Amniotic stem cell (primary cell): ENCODE data around the gene VPS13D.
"Not testable (repeated sequence)": the region's sequence is repeated elsewhere in the genome, so short reads cannot be mapped to it uniquely, and the experiment has no call there.

Source experiments
- DNase-seq: peaks from one replicate; lab custom pipeline; 2025; lab: John Stamatoyannopoulos, UW

Gene VPS13D

DNA sequence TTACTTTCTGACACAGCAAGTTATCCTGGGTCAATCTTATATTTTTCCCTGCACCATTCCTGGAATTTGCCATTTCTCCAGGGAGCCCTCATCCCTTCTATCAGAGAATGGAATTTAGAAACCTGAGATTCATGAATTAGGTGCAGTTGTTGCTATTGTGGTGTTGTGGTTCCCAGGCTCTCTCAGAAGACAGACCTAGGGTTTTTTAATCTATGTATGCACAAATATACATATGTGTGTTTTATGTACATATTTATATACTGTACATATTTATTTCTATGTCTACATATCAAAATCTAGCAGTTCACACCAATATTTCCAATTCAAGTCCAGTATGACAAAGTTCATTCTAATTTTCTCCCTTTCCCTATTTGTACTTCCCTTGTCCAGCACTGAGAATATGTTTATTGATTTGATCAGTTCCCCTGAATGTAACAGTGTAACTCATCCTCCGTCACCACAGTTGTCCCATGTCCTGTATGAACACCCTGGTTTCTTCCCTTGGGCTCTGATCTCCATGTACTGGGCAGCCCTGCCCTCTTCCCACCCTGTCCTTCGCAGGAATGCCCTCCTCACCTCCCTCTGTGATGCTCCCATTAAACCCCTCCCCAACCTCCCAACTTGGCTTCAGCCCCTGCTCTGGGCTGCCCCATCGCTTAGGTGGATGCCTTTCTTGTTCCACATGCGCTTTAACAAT, 145.5 kb downstream of the VPS13D start:
- DNase-seq = no peak

DNA sequence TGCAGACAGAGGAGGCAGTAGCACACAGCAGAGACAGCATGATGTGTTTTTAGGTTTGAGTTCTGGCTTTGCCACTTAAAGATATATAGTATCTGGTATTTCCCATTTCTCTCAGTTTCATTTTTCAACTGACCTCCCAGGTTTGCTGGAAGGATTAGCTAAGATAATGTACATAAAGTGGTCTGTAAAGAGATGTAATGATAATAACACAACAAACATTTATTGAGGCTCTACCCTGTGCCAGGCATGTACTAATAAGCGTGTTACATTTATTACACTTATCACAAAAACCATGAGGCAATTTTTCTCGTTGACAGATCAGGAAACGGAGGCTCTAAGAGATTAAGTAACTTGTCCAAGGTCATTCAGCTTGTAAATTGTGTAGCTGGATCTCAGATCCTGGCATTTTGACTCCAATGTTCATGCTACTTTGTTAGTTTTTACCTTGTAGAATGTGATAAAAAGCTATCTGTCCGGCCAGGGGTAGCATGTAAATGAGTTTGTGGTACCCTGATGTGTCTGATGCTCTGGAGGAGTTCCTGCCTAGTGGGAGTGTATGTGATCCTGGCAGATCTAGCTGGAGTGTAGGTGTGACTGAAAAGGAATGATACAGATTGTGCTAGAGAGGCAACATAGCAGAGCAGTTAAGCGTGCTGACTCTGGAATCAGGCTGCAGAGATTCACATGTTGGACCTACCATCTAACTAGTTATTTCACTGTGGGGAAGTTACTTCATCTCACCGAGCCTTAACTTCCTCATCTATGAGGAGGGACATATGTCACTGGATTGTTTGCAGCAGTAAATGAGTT, 146.6 kb downstream of the VPS13D start:
- DNase-seq = no peak

DNA sequence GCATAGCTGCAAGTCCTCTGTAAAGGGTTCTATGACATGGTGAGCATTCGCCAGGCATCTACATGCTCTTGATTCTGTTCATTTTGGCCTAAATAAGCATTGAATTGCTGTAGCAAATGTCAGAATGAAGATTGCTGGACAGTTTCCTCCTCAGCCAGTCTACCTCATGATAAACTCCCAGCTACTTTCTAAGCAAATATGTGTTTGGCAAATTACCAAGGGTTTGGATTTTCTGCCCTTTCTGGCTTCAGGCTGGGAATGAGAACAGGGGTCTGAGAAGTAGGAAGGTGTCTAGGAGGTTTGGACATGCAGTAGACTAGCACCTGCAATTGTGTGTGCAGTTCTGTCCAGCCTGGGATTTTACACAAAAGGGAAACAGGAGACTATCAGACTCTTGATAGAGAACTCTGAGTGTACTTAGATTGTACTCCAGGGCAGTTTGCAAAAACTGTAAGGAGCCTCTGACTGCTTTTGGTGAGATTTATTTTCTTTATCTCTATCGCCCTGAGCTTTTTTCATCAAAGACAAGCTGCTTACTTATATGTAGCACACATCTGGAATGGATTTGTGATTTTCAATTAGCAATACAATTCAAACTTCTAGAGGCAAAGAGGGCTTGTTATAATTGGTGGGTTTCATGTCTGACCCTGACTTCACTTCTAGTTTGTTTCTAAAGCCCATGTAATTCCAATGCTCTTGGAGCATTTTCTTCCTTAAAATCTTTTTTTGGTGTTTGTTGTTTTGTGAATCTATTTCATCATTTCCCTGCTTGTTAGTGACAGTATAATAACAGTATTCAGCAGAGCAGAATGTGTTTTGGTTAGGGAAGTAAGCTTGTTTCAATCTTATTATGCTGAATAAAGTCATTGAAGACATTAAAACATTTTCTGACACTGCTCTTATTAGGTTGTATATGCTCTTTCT, 150.8 kb downstream of the VPS13D start:
- no peak for DNase-seq

DNA sequence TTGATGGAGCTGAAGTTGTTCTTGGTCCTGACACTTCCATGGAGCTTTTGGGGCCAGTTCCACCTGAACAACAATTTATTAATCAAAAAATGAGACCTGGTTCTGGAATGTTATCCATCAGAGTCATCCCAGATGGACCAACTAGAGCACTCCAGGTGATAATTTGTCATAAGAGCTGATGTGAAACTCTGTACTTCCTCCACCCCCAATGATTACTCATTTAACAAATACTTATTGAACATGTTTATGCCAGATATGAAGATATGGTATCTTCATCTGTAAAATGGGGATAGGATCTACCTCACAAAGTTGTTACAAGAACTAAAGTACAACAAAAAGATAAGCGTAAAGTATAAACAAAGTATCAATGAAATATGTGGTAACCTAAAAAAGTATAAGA, 153.2 kb downstream of the VPS13D start:
- no peak for DNase-seq

DNA sequence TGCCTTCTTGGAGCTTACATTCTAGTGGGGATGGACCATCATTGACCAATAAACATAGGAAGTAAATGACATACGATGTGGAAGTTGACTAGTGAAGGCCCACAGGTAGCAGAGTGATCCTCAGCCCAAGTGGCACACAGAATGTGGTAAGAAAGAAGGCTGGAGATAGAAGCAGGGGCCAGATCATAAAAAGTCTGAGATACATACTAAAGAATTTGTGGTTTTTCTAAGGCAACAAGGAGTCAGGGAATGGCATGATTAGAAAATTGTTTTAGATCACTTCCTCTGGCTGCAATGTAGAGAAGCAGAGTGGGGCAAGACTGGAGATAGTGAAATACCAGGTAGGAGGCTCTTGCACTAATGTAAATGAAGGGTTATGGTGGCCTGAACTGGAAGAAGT, 154.0 kb downstream of the VPS13D start:
- DNase-seq = no peak

DNA sequence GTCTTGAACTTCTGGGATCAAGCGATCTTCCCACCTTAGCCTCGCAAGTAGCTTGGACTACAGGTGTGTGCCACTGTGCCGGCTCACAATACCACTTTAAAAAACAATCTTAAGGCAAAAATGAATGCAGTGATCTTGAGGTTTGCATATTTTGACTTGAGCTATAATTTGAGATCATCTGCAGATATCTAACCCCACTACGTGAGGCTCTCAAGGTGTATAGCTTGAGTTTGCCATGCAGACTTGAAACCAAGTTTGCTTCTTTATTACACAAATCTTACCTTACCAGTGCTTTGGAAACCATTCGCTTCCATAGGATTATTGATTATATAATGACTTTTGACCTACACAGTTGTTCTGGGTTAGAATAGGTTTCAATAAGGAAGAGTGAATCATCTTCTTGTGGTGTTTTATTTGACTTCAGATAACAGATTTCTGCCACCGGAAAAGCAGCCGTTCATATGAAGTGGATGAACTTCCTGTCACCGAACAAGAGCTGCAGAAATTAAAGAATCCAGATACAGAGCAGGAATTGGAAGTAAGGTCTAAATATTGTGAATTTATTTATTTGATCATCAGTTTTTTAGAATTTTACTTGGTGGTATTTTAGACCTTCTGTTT, 155.1 kb downstream of the VPS13D start:
- DNase-seq = no peak

DNA sequence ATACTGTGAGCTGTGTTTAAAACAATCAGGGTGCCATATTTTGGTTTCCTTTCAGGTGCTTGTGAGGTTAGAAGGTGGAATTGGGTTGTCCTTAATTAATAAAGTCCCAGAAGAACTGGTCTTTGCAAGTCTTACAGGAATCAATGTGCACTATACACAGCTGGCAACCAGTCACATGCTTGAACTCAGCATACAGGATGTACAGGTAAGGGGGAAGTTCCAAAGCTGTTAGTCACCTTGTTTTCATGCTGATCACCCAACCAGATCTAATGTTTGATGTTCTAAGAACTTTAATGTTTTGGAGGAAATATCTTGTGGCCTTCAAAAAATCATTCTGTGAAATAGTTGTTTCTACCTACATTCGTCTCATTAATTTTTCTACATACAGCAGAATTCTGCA, 156.3 kb downstream of the VPS13D start:
- DNase-seq = no peak

DNA sequence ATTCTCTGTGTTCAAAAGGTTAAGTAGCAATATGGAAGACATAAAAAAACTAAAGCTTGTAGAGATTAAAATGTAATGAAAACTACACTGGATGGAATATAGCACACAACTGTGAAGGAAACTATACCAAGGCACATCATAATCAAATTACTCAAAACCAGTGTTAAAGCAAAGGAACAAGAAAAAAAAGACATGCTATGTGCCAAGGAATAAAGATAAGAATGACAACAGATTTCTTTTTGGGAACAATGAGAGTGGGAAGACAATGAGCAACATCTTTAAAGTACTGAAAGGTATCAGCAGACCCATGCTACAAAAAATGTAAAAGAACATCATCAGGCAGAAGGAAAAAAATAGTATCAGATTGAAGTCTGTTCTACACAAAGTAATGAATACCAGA, 157.8 kb downstream of the VPS13D start:
- no peak for DNase-seq

DNA sequence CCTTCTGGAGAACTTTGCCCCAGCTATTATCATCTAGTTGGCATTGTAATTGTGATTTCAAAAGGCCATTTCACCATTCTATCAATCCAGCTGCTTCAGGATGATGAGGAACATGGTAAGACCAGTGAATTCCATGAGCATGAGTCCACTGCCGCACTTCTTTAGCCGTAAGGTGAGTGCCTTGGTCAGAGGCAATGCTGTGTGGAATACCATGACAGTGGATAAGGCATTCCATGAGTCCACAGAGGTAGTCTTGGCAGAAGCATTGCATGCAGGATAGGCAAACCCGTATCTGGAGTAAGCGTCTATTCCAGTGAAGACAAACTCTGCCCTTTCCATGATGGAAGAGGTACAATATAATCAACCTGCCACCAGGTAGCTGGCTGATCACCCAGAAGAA, 160.5 kb downstream of the VPS13D start:
- not testable (repeated sequence) for DNase-seq

DNA sequence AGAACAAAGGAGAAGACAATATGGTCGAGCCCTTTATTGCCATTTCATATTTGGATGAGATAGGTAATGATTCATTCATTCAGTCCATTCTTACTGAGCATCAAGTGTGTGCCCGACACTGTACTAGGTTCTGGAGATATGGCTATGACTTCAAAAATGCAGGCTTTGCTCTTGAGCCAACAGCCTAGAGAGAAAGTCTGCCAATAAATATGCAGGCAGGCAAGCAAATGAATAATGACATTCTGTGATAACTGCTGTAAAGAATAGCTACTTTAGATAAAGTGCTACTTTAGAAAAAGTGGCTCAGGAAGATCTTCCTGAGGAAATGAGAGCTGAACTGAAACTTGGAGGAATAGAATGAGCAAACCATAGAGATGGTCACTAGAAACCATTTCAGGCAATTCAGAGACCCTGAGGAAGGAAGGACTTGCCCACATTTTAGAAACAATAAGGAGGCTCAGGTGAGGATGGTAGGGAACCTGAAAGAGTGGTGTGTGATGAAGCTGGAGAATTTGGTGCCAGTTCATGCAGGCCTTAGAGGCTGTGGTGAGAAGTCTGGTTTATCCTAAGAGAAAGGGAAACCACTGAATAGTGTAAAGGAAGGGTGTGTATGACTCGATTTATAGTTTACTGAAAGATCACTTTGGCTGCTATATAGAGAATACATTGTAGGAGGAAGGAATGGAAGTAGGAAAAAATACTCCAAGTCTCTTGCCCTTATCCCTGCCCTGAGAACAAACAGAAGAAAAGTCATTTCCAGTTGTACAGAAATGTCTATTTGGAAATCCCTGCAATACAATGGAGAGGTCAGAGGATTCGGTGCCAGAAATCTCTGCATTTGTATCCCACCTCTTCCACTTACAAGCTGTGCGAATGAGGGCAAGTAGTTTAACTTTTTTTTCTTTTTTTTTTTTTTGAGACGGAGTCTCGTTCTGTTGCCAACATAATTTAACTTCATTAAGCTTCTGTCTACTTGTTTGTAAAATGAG, 167.9 kb downstream of the VPS13D start:
- DNase-seq = no peak

DNA sequence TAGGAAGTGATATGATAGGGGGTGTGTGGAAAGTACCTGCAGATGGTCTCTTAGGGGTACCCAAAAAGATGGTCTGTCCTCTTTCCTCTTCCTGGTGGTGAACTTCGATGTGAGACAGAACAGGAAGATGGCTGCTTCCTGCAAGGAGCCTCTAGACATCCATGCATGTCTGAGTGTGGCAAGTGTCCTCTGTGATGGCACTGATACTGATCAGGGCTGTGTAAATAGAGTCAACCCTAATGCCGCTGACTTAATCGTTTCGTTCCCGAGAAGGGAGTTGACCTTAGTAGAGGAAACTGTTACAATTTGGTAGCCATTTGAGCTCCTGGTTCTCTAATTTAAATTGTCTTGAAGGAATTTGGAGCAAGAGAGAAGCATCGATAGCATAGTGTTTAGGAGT, 168.6 kb downstream of the VPS13D start:
- DNase-seq = no peak

DNA sequence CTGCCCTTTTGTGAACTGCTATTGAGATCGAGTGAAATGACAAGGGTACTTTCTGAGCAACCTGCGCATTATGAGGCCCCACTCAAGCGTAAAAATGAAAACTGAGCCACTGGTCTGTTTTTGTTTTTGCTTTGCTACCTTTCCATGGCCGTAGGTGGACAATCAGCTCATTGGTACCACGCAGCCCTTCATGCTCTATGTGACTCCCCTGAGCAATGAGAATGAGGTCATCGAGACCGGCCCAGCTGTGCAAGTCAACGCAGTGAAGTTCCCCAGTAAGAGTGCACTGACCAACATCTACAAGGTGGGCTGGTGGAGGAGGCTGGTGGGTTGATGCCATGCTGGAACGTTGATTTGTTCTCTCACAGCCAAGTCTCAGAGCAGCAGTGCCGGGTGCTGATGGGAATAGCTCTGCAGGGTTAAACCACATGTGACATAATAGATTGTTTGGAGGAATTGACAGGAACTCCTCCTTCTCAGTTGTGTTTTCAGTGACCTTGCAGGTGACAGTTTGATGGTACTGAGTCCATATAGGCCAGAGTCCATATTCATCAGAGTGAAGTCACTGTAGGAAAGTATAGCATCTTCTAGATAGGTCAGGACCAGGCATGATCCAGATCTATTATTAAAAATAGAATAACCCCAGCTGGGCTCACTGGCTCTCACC, 170.3 kb downstream of the VPS13D start:
- no peak for DNase-seq

DNA sequence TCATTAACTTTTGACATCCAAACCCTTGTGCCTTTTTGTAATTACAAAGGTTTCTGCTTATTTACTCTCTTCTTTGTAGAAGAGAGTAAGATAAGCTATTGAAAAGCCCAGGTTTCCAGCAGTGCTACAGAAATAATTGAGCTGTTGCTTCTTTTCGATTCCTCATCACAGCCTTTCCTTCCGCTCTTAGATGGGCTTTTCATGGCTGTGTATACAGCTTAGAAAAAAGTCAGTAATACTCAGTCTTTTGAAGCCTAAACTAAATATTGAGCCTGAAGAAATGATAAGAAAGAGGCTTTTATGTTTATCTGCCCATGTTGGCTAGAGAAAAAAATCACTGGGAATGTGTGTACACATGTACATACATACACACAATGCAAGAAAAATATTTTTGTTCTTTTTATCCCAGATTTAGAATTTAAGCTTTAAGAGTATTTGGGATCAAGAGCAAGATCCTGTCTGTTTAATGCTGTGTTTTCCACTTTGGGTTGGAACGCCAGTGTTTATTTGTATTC, 172.4 kb downstream of the VPS13D start:
- no peak for DNase-seq

DNA sequence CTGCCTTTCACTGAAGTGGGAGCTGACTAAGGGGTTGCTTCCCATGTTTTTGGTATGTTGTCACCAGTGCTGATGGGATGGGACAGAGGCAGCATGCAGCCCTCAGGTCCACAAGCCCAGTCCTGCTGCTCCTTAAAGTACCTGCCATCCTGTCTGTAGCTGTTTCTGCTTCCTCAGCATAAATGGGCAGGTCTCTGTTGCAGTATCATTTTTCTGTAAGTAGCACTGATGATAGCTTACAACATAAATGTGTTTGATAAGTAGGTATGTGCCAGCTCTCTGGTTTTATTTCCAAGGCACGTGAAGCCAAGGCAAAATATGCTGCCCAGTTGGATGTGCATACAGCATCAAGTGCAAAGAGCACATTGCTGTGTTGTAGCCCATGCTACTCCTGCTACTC, 173.0 kb downstream of the VPS13D start:
- DNase-seq = no peak

DNA sequence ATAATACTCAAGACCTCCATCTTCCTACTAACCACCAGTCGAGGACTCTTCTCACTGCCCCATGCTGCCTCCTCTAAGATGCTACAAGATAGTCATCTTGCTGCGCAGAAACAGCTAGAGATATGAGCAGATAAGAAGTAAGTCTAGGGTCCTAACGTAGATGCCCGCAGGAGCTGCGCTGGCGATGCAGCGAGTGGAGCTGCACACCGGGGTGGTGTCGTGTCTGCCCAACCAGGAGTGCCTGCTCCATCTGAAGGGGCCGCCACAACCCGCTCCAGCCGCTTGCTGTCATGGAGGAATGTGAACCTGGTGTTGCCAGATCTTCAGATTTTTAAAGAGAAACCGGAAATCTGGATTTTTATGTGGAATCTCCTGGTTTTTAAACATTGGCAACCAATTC, 175.1 kb downstream of the VPS13D start:
- no peak for DNase-seq

DNA sequence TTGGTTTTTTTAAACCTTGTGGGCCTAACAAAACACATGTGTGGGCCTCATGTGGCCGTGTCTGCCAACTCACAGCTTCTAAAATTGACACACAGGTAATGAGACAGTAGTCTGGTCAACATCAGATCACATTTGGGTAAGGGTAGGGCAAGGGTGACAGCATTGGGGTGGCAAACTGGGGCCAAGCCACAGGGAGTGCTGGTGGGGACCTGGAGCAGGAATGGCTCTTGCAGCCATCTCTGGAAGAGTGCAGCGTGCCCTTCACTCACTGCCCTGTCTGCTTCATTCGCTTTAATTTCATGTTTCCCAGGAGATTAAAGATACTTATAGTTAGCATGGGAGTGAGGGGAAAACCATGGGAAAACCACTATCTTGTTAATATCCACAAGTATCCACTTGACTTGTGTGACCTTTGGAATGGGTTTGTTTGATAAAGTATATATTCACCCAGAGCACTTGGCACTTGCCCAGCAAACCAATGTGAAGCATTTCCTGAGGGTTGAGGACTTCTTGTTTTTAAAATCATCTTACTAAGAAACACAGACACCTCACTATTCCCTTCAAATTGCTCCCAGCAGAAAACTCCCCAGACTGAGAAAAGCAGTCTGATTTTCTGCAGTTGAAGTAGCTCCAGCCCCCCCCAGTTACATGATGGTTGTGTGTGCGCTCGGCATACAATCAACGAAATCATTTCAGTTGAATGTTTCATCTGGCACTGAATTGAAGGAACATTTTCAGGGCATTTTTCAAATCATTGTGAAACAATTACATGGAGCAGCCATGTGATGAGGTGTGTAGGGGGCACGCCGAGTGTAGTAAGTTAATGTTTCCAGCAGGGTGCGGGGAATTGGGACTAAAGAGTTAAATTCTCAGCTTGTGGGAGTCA, 175.7 kb downstream of the VPS13D start:
- DNase-seq = no peak

DNA sequence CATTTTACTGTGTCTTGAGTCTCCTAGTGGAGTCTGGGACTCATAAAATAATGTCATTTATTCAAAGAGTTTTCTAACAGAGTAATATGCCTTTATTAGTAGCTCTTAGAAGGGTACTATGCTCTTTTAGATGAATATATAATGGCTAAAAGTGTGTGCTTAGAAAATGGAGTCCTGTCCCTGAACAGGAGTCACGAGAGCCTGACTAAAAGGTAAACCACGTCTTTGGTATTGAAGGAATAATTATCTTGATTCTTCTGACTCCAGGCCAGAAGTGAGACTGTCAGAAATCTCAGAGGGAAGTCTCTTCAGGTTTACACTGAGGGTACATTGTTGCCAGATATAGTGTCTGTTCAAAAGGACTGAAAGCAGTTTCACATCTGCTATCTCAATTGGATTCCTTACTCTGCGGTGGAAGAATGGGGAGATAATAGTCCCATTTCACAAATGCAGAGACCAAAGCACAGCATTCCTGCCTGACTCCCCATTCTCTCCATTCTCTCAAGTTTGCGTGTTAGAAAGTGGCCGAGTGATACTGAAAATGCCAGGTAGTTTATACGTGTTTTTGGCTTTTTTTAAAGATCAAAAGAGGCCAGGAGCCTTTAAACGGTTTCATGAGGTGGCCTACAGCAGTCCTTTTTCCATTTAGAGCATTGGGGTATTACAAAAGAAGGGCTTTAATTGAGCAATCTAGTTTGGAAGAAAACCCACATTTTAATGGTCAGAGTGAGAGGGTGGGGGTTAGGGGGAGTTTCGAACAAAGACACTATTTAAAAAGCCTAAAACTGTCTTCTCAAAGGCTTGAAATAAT, 176.6 kb downstream of the VPS13D start:
- no peak for DNase-seq
